ENCODE results near the gene PDE8A.

PDE8A gene

DNA sequence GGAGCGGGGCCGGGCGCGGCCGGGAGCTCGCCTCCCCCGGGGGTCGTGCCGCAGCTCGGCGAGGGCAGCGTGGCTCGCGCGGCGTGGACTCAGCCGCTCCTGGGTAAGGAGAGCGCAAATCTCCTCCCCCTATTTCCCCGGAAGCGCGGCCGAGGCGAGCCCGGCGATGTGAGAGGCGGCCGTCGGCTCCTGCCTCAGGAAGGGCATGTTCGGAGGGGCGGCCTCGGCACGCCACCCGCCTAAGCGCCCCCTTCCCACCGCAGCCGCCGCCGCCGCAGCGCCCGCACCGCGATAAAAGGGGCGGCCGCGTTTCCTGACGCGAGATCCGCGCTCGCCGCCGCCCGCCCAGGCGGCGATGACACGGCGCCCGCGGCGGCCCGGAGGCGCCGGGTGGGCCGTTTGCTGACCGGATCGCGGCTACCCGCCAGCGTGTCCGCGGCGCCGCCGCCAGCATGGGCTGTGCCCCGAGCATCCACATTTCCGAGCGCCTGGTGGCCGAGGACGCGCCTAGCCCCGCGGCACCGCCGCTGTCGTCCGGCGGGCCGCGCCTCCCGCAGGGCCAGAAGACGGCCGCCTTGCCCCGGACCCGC, at the start of gene PDE8A:
TSS of gene PDE8A (plus strand) at position 146 of the 590 bp plus-strand sequence. CDS start at position 453, 307 bp downstream.
- DNase-seq, result no peak

GRCh38 chr15:84934942-84935729, 46.5 kb upstream of the PDE8A start:
- no peak for DNase-seq

GRCh38 chr15:84937144-84937543, 44.5 kb upstream of the PDE8A start:
- no peak for DNase-seq

- no peak for DNase-seq
Measured at GRCh38 chr15:84938726-84939125, 42.9 kb upstream of the PDE8A start.

DNA sequence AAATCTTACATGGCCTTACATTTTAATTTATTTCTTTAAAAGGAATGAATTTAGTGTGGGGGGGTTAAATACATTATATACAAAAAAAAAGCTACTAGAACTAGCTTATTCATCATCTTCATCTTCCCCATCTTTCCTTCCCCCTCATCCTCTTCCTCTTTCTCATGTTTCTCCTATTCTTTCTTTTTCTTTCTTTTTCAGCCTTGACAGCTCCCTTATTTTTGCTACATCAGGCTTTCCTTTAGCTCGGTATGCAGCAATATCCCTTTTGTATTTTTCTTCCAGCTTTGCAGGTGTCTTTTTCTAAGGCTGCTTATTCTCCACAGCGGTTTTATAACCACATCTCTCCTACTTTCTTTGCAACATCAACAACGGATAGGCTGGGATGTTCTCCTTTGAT, 41.3 kb upstream of the PDE8A start:
- no peak for DNase-seq

DNA sequence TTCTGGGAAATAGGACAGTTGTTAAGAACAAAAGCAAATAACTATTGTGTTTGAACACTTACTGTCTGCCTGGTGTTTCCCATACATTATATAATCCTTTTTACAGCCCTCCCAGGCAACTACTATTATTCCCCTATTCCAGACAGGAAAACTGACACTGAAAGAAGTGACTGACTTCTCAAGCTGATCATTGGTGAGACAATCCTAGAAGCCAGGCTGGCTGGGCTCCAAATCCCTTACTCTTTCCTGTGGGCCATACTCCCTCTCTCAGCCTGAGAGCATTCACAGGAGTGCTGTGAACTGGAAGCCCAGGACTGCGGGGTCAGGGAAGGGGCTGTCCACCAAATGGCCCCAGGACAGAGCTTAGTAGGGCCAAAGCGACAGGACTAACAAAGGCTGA, 39.2 kb upstream of the PDE8A start:
- no peak for DNase-seq

GRCh38 chr15:84944311-84944710, 37.3 kb upstream of the PDE8A start:
- no peak for DNase-seq

- DNase-seq, result no peak
Measured at GRCh38 chr15:84944861-84945260, 36.8 kb upstream of the PDE8A start.

DNA sequence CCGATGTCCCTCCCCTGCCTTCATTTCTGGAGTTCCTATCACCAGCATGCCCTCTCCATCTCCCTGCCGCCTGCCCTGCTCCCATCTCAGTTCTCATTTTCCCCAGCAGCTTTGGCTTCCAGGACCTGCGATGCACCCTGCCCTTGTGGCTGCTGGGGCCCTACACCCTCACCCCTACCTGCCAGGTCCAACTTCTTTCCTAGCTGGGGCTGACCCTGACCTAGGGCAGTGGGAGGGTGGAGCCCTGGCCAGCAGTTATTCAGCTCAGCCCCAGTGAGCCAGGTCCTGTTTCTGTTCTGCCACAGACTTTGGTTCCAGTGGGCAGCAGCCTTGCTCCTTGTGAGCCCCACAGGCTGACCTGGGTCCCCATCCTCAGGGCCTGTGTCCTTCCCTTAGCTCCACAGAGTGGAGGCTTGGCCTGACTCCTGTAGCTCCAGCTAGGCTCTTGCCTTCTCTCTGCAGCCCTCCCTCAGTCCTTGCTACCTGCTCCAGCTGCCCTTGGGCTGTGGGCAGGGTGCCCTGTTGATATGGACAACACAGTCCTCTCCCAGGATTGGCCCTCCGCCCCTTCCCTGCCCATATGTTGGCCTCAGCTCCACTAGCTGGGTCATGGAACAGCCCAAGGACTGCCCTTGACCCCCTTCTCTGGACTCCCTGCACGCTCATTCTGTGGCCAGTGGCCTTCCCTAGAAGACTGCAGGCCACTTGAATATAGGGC, 34.7 kb upstream of the PDE8A start:
- DNase-seq, result no peak

DNA sequence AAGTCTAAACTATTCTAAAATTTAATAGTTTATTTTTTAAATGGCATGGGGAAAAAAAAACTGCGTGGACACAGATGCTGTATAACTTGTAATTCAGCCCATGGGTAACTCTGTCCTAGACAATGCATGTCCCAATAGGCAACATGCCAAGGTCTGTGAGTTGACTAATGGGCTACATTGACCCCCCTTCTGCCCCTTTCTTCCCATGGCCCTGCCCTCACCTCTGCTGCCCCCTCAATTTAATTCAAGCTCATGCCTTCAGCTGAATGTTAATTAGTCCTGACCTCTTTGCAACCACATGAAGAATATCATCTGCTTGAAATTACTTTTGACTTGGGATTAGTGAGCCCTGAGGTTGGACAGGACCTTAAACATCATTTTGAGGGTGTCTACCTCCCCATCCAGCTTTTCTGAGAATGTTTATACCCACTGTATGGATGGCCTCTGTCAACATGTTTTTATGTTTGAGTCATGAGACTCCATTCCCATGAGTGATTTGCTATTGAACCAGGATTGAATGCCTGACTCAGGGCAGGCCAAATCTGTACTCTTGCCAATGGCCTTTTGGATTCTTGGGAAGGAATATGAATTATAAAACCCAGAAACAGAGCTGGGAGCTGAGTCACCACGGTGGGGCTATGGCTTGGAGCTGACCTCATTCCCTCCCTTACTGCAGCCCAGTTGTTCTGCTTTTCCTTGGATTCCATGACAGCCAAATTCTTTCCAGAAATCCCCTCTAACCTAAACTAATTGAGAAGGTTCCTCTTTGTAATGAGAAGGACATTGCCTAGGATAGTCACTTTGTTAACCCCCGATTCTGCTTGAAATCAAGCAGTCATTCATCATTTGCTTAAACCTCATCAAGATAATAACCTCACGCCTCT, 33.5 kb upstream of the PDE8A start:
- no peak for DNase-seq

DNA sequence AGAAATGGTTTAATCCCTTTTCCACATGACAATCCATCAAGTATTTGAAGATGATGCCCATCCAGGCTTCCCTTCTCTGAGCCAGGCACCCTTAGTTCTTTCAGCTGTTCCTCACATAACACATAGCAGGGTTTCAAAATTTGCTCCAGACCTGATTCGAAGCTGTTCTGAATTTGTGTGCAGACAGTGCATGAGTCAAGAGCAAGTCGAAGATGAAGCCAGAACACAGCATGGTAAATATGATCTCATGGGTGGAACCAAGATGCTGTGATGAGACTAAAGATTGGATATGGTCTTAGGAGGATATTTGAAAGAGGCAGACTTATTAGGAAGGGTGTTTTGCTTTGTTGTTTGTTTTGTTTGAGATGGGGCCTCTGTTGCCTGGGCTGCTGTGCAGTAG, 32.6 kb upstream of the PDE8A start:
- no peak for DNase-seq

- DNase-seq, result no peak
Measured at GRCh38 chr15:84949845-84950569, 31.6 kb upstream of the PDE8A start.

- DNase-seq, result no peak
Measured at GRCh38 chr15:84950570-84951111, 31.0 kb upstream of the PDE8A start.

- no peak for DNase-seq
Measured at GRCh38 chr15:84951736-84952135, 29.9 kb upstream of the PDE8A start.

DNA sequence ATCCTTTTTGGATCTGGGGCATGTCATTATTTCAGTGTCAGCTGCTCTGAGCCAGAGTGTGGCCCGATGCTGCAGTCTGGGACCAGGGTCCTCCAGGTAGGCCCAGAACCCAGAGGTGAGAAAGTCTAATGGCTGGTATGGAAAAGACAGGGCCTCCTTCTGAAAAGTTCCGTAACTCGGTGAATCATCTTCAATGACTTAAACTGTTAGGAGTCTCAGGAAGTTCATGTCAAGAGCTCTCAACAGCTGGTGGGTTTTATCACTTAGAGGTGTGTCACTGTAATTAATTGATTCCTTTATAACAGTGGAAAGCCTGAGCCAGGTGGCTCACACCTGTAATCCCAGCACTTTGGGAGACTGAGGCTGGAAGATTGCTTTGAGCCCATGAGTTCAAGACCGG, 28.5 kb upstream of the PDE8A start:
- DNase-seq, result no peak

GRCh38 chr15:84953726-84954125, 27.9 kb upstream of the PDE8A start:
- no peak for DNase-seq

GRCh38 chr15:84955089-84955848, 26.4 kb upstream of the PDE8A start:
- DNase-seq, result no peak

GRCh38 chr15:84956199-84956598, 25.5 kb upstream of the PDE8A start:
- no peak for DNase-seq

DNA sequence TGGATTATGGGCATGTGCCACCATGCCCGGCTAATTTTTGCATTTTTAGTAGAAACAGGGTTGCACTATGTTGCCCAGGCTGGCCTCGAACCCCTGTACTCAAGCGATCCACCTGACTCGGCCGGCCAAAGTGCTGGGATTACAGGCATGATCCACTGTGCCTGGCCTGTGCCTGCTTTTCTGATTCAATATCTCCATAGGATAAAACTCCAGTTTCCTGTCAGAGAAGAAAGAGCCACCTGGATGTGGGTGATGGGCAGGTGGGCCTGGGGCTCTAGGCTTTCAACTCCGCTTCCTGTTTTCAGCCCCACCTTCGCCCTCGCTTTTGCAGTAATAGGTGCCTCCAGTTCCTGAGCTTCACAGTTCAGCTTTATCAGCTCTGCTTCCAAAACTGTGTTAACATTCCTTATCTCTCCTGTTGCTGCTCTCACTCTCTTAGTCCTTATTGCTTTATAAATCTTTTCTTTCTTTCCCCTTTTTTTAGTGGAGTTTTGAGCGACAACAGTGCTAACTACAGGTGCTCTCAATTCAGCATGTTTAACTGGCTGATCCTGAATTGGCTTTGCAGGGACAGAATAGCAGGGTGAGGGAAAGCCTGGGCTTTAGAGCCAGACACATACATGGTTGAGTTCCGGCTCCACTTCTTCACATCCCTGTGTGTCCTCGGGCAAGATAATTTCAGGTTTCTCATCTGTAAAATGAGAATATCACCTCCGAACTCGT, 21.1 kb upstream of the PDE8A start:
- no peak for DNase-seq

DNA sequence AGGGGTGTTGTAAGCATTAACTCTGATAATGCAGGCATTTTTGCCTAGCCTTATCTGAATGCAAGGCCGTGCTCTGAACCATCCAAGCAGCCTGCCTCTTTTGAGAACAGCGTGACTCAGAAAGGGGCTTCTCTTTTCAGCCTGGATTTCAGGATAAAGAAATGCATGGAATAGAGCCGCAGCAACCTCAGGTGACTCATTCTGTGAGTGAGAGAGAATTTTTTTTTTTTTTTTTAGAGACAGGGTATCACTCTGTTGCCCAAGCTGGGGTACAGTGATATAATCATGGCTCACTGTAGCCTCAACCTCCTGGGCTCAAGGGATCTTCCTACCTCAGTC, 20.6 kb upstream of the PDE8A start:
- DNase-seq, result no peak

- DNase-seq, result no peak
Measured at GRCh38 chr15:84961707-84962106, 19.9 kb upstream of the PDE8A start.
